ENCODE data around the gene ATP2B3. TPM values are rescaled to one million over a fixed set of nuclear protein-coding genes. Genes with fewer than 3 reads are reported as not detected.

The ATP2B3 gene
- polyA plus RNA-seq (ENCODE audit: insufficient read length in 3 of 3) = under 1 TPM; 0.17 to 0.28 (median 0.28) TPM
- long read RNA-seq, donor 1 = 0 reads
- long read RNA-seq, donor 2 = 0 reads
- long read RNA-seq, donor 3 = 0 reads
- long read RNA-seq, donor 4 = 0 reads
- long read RNA-seq, donor 5 = 0 reads
- long read RNA-seq, donor 6 = 0 reads
- long read RNA-seq, donor 7 = 0 reads
- long read RNA-seq, donor 8 = 0 reads
- long read RNA-seq, donor 9 = 0 reads
- long read RNA-seq, donor 10 = 0 reads
- long read RNA-seq, donor 11 = 0 reads
- long read RNA-seq, donor 12 = 0 reads
- long read RNA-seq, donor 13 = 0 reads
- long read RNA-seq, donor 14 = 0 reads
- long read RNA-seq, donor 15 = 0 reads
- long read RNA-seq, donor 16 = 0 reads

DNA sequence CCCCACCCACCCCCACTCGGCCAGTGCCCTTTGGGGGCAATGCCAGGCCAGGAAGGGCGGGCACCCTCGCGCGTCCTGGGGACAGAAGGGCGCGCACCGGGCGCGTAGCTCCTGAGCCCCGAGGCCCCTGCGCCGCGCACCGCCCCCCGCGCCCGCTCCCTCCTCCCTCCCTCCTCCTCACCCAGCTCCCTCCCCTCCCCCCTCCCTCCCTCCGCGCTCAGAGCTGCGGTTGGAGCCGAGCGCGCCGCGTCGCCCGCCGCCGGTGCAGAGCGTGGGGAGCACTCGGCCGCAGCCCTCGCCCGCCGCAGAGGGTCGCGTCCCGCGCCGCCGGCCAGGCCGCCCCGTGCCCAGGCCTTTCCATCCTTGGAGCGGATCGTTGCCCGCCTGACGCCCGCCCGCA lies at the start of gene ATP2B3:
Gene ATP2B3, plus strand, starts transcription at position 220 of the 400 bp plus-strand sequence. CDS start 18,606 bp downstream, outside the sequence.
- DNase-seq = no peak

- no peak for DNase-seq
These were observed 49.3 kb upstream of the ATP2B3 start for GRCh38 chrX:153468008-153468580.

DNA sequence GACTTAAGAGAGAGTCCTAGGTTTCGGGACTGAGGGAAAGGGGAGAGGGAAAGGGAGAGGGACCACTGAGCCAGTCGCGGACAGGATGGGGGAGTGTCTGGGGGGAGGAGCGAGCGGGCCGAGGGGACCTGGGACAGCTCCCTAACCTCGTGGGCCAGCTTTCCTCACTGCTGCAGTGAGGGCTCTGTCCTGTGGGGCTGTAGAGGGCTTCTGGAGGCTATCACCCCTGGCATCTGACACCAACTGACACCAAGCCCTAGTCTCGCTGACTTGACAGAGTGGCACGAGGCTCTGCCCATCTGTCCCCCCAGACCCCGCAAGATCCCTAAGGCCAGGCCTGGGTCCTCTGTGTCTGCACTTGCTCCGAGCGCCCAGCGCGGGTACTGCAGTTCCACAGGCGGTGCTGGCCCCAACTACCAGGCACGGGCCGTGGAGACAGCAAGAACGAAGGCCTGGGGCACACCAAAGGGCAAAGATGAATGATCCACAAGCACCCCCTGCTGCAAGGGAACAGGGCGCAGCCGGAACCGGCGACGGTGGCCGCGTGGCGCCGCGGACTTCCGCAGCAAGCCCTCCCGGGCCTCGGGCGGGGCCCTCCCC lies 47.5 kb upstream of the ATP2B3 start:
- DNase-seq = no peak

GRCh38 chrX:153470411-153471363 lies 46.8 kb upstream of the ATP2B3 start, which contains the start of gene HAUS7:
Gene HAUS7, minus strand, starts transcription at chrX:153470576. Its CDS starts 19 bp downstream, at chrX:153470557.
- DNase-seq = peak; percentile 87

DNA sequence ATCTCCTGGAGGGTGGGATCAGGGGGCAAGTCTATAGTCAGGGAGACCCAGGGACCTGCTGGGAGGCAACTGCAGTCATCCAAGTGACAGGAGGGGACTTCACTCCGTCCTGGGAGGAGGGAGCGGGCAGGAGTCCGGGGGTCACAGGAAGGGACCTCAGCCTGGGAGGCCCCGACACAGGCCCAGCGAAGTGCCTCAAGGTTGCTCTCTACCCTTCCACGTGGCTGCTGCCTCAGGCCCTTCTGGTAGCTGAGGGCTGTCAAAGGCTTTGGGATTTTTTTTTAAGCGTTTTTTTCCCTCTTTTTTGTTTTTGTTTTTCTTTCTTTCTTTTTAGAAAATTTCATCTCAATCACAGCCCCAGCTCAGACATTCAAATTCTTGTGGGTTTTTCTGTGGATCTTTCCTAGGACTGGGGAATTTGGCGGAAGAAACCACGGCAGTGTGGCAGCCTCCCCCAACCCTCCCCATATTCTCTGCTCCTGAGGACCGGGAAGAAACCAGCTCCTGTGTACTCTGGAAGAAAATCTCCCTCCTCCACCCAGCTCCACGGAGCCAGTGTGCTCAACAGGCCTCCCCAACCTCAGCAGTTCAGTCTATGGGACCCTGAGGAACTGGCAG lies 45.7 kb upstream of the ATP2B3 start:
- no peak for DNase-seq

DNA sequence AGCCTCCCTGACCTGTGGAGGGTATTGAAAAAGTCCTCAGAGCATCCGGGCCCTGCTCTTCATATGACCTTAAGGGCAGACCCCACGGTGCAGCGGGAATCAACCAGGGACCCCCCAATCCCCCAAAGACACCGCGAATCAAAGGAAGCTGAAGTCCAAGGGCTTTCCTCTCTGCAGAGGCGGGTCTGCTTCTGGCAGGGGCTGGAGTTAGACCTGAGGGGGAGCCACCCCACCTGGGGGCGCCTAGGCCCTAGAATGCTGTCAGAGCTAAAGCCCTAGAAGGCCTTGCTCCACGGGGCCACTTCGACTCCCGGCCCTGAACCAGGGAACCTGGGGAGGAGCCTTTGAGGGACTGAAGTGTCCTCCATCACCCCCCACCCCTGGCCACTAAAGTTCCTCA lies 44.3 kb upstream of the ATP2B3 start:
- no peak for DNase-seq

DNA sequence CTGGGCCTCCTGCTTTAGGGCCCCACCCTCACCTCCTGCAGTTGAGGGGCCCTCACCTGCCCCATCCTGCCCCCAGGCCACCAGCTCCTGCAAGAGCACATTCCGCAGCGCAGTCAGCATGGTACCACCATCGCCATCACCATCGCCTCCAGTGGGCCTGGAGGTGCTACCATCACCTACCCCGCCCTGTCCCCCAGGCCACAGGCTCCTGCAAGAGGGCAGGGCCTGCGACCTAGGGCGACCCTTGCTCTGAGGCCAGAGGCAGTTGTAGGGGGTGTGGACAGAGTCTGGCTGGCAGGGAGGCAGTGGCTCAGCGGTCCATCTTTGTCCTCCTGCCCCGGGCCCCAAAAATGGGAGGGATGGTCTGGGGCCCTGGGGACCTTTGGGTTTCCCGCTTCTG lies 43.2 kb upstream of the ATP2B3 start:
- no peak for DNase-seq

- no peak for DNase-seq
These were observed 42.7 kb upstream of the ATP2B3 start for GRCh38 chrX:153474718-153475117.

- DNase-seq = no peak
These were observed 42.2 kb upstream of the ATP2B3 start for GRCh38 chrX:153475271-153475670.

- DNase-seq = no peak
These were observed 41.6 kb upstream of the ATP2B3 start for GRCh38 chrX:153475751-153476281.

DNA sequence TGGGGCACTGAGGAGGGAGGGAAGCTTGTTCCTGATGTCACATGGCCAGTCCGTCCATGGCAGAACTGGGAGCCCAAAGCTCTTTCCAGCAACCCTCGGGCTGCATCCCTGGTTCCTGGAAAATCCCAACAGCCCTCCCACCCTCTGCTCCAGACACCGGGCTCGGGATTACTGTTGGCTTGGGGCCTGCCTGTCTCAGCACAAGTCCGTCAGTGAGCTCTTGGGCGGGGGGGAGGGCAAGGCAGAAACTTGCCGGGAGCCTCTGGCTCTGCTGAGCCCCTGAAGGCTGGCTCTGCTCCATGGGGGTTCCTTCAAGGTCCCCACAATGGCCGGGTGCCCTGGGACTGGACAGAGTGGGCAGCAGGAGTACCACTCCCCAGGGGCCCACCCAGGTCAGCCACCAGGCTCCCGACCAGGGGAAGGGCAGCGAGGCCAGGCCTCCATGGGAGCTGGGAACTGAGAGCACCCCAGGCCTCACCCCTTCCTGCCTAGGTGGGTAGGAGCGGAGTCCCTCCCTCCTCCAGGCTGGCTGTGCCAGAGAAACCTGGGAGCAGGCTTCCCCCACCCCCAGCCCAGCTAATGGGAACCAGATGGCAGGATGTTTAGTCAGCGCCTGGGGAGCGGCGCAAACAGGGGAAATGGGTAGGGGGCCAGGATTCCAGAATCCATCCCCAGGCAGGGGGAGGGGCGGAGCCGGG lies 40.6 kb upstream of the ATP2B3 start:
- no peak for DNase-seq

GRCh38 chrX:153477364-153477857 lies 40.0 kb upstream of the ATP2B3 start:
- DNase-seq = no peak

DNA sequence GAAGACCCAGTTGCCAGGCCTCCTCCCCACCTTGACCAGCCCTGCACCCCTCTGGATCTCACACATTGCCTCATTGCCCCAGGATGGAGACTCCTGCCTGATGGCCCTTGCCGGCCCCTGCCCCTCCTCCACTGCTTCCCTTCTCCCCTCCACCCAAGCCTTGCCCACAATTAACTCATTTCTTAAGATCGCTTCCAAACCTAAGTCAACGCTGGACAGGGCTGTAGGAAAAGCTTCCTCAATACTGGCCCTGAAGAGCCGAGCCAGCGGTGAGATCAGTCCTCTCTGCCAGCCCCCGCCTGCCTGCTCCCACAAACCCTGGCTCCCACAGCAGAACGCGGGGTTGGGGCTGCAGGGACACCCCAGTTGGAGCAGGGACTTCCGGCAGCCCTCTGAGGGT lies 39.5 kb upstream of the ATP2B3 start:
- DNase-seq = no peak

GRCh38 chrX:153478746-153479145 lies 38.7 kb upstream of the ATP2B3 start:
- no peak for DNase-seq

- DNase-seq = no peak
These were observed 36.4 kb upstream of the ATP2B3 start for GRCh38 chrX:153481043-153481442.

- DNase-seq = no peak
These were observed 34.9 kb upstream of the ATP2B3 start for GRCh38 chrX:153482376-153483015.

- DNase-seq = no peak
These were observed 31.9 kb upstream of the ATP2B3 start for GRCh38 chrX:153485396-153486080.

GRCh38 chrX:153486171-153486570 lies 31.3 kb upstream of the ATP2B3 start:
- no peak for DNase-seq

DNA sequence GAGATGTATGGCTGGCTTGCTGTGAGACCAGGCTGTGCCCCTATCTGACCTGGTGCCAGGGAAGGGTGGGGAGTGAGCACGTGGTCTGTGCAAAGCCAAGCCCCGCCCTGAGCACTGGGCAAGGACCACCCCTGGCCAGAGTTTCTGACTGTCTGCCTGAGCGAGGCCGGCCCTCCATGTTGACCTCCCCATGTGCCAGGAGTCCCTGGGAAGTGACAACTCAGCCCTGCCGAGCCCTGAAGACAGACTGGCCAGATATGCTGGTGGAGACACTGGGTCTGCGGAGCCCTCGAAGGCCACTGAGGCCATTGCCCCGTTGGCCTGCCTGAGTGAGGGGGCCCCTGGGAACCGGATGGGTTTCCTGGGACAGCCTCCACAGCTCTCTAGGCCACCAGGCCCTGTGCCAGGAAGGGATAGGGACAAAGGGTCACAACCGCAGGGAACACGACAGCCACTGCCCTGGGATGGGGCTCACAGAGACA lies 29.8 kb upstream of the ATP2B3 start:
- no peak for DNase-seq
